Measurements from ENCODE around the gene MYLK4. TPM values are rescaled to one million over a fixed set of nuclear protein-coding genes. Genes with fewer than 3 reads are reported as not detected.

MYLK4 gene
- total and polyA plus RNA-seq, 4 donors = 1.4 to 3.8 (median 2.5) TPM

DNA sequence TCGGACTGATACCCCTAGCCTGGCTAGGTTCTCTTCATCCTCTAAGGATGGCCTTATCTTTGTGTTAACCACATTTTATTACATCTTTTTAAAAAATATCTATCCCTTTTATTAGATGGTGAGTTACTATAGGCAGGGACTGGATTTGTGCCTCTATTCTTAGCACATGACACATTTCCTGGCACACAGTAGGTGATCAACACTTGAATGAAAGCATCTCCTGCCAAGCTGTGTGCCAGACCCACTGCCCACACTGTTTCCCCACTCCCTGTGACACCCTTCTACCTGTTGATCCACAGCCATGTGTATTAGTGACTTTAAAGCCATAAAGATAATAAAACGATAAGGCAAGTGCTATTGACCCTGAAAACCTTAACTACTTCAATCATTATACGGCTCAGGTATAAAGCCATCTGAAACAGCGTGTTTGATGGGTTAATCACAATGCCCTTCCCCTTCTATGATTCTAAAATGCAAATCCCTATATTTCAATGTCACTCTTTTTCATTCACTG, 73.6 kb downstream of the MYLK4 start:
- Histone ChIP-seq H3K4me3 (ENCODE audit: low read depth, low read length) (no peak overlapping the region), H3K27ac (ENCODE audit: low read depth, low read length) (no peak overlapping the region), H3K27me3 (ENCODE audit: control insufficient read depth, insufficient read depth, low read length) (no peaks in the 10 kb centered on the region), H3K36me3 (ENCODE audit: control insufficient read depth, insufficient read depth, low read length) (no peaks in the 10 kb centered on the region), H3K4me1 (ENCODE audit: control insufficient read depth, insufficient read depth, low read length) (no peaks in the 10 kb centered on the region), H3K9me3 (ENCODE audit: control insufficient read depth, insufficient read depth, low read length) (no peaks in the 10 kb centered on the region)
- no CpG with 5 or more reads among the region's 4 CpGs for WGBS (ENCODE audit: insufficient coverage)
- DNase-seq (ENCODE audit: low read depth in 4 of 6, low spot score in 6 of 6) = no peak

GRCh38 chr6:2676048-2676447, 74.7 kb downstream of the MYLK4 start:
- no peak overlapping the region for H3K4me3 ChIP-seq (ENCODE audit: low read depth, low read length)
- H3K27ac ChIP-seq (ENCODE audit: low read depth, low read length) = no peak overlapping the region
- no peaks in the 10 kb centered on the region for H3K9me3 ChIP-seq (ENCODE audit: control insufficient read depth, insufficient read depth, low read length)
- no peaks in the 10 kb centered on the region for H3K4me1 ChIP-seq (ENCODE audit: control insufficient read depth, insufficient read depth, low read length)
- no peaks in the 10 kb centered on the region for H3K36me3 ChIP-seq (ENCODE audit: control insufficient read depth, insufficient read depth, low read length)
- H3K27me3 ChIP-seq (ENCODE audit: control insufficient read depth, insufficient read depth, low read length) = no peaks in the 10 kb centered on the region
- WGBS (ENCODE audit: insufficient coverage) = no CpG with 5 or more reads among the region's 2 CpGs
- DNase-seq (ENCODE audit: low read depth in 4 of 6, low spot score in 6 of 6) = no peak

- Histone ChIP-seq H3K36me3 (ENCODE audit: control insufficient read depth, insufficient read depth, low read length) (no peaks in the 10 kb centered on the region), H3K4me3 (ENCODE audit: low read depth, low read length) (no peak overlapping the region), H3K4me1 (ENCODE audit: control insufficient read depth, insufficient read depth, low read length) (no peaks in the 10 kb centered on the region), H3K9me3 (ENCODE audit: control insufficient read depth, insufficient read depth, low read length) (no peaks in the 10 kb centered on the region), H3K27ac (ENCODE audit: low read depth, low read length) (no peak overlapping the region), H3K27me3 (ENCODE audit: control insufficient read depth, insufficient read depth, low read length) (no peaks in the 10 kb centered on the region)
- 91% methylated on average over 4 of the region's 6 CpGs for WGBS (ENCODE audit: insufficient coverage)
- DNase-seq (ENCODE audit: low read depth in 4 of 6, low spot score in 6 of 6) = no peak
Measured at GRCh38 chr6:2674857-2675256, 75.9 kb downstream of the MYLK4 start.

GRCh38 chr6:2669067-2669700, 81.5 kb downstream of the MYLK4 start:
- Histone ChIP-seq H3K27ac (ENCODE audit: low read depth, low read length) (no peak overlapping the region), H3K9me3 (ENCODE audit: control insufficient read depth, insufficient read depth, low read length) (no peaks in the 10 kb centered on the region), H3K27me3 (ENCODE audit: control insufficient read depth, insufficient read depth, low read length) (no peaks in the 10 kb centered on the region), H3K4me1 (ENCODE audit: control insufficient read depth, insufficient read depth, low read length) (no peaks in the 10 kb centered on the region), H3K4me3 (ENCODE audit: low read depth, low read length) (no peak overlapping the region), H3K36me3 (ENCODE audit: control insufficient read depth, insufficient read depth, low read length) (no peaks in the 10 kb centered on the region)
- WGBS (ENCODE audit: insufficient coverage) = 92% methylated on average over 8 of the region's 12 CpGs
- peak in 1 of 6 donors; percentile 28 for DNase-seq (ENCODE audit: low read depth in 4 of 6, low spot score in 6 of 6)

DNA sequence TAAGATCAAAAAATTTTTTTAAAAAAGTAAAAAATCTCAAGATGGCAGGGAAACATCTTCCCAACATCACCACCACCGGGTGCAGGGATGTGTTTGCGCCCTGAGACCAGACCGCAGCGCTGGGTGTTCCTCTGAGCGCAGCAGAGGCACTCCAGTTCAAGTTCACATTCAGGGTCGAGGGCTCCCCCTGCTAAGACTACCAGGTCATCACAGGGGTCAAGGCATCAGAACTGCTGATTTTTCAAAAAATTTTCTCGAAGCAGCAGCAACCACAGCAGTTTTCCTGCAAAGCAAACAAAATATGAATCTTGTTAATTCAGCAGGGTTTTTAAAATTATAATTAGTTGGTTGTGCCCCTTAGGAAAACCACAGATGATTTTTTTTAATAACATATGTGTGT, 83.1 kb downstream of the MYLK4 start:
- no peak overlapping the region for H3K4me3 ChIP-seq (ENCODE audit: low read depth, low read length)
- H3K4me1 ChIP-seq (ENCODE audit: control insufficient read depth, insufficient read depth, low read length) = no peaks in the 10 kb centered on the region
- no peak for DNase-seq (ENCODE audit: low read depth in 4 of 6, low spot score in 6 of 6)
- H3K36me3 ChIP-seq (ENCODE audit: control insufficient read depth, insufficient read depth, low read length) = no peaks in the 10 kb centered on the region
- no peaks in the 10 kb centered on the region for H3K27me3 ChIP-seq (ENCODE audit: control insufficient read depth, insufficient read depth, low read length)
- H3K27ac ChIP-seq (ENCODE audit: low read depth, low read length) = no peak overlapping the region
- 78% methylated on average over 6 of the region's 7 CpGs for WGBS (ENCODE audit: insufficient coverage)
- H3K9me3 ChIP-seq (ENCODE audit: control insufficient read depth, insufficient read depth, low read length) = no peaks in the 10 kb centered on the region

DNA sequence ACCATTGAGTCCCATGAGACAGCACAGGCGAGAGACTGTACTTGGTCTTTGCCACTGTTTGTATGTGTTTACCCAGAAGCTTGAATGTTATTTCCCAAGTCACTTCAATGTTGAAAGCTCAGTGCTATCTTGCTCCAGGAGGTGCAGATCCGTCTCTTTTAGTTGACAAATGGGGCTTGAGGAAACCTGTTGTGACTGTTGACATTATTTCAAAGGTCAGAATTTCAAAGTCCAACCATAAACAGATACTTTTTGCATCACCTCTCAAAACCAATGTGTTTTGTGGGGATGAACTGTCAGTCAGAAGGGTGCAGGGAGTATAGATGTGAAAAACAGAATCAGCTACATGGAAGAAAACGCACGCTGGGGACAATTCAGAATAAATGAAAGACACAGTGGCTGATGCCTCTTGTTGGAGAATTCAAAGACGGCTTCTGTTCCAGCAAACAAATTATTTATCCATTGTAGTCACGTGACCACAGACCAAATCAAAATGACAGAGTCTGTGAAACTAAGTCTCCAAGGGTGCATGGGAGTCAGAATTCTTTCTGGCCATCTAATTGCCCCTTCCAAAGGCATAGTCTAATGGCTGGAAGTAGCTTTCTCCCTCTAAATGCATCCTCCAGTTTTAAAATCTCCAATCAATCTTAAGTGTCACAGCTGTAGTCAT, 83.7 kb downstream of the MYLK4 start:
- no peak overlapping the region for H3K27ac ChIP-seq (ENCODE audit: low read depth, low read length)
- 89% methylated on average over 3 of the region's 6 CpGs for WGBS (ENCODE audit: insufficient coverage)
- DNase-seq (ENCODE audit: low read depth in 4 of 6, low spot score in 6 of 6) = no peak
- H3K9me3 ChIP-seq (ENCODE audit: control insufficient read depth, insufficient read depth, low read length) = no peaks in the 10 kb centered on the region
- no peaks in the 10 kb centered on the region for H3K4me1 ChIP-seq (ENCODE audit: control insufficient read depth, insufficient read depth, low read length)
- H3K4me3 ChIP-seq (ENCODE audit: low read depth, low read length) = no peak overlapping the region
- no peaks in the 10 kb centered on the region for H3K27me3 ChIP-seq (ENCODE audit: control insufficient read depth, insufficient read depth, low read length)
- H3K36me3 ChIP-seq (ENCODE audit: control insufficient read depth, insufficient read depth, low read length) = no peaks in the 10 kb centered on the region

DNA sequence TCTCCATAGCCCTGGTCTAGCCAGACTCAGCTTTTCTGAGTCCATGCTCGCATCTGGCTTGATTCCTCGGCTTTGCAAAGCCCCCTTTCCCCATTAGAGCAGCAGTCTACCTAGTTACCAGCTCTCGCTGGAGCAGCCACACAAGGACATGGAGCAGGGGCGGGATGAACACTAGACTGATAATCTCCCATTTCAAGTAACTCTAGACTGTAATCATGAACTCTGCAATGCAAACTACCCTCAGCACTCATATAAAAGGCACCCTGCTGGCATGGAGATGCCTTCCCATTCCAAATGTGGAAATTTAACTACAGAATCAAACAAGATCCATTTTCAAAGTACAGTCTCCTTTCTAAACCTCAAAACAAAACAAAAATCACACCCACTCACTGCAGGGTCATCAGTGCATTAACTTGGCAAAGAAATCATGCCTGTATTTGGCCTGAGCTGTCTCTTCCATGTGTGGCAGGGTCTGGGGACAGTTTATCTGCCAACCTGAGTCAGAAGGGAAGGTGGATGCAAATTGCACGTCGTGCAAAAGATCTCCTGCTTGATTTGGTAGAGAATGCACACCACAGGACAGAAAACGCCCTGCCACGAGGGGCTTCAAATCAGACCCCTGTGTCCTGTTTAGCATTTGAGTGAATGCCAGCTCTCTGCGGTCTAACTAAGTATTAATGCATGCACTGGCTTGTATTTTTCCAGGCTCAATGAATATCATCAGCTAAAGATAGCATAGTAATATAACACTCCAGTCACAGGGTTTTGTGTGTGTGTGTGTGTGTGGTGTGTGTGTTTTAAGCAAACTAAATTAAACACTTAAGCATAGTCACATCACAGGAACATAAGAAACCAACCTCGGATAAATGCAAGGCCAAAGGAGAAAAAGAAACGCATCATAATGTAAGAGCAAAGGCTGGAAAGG, 85.3 kb downstream of the MYLK4 start:
- 42% methylated on average over 8 of the region's 11 CpGs for WGBS (ENCODE audit: insufficient coverage)
- no peaks in the 10 kb centered on the region for H3K27me3 ChIP-seq (ENCODE audit: control insufficient read depth, insufficient read depth, low read length)
- H3K27ac ChIP-seq (ENCODE audit: low read depth, low read length) = no peak overlapping the region
- H3K9me3 ChIP-seq (ENCODE audit: control insufficient read depth, insufficient read depth, low read length) = no peaks in the 10 kb centered on the region
- no peak overlapping the region for H3K4me3 ChIP-seq (ENCODE audit: low read depth, low read length)
- DNase-seq (ENCODE audit: low read depth in 4 of 6, low spot score in 6 of 6) = peak in 2 of 6 donors; percentile 26 to 57
- no peaks in the 10 kb centered on the region for H3K4me1 ChIP-seq (ENCODE audit: control insufficient read depth, insufficient read depth, low read length)
- no peaks in the 10 kb centered on the region for H3K36me3 ChIP-seq (ENCODE audit: control insufficient read depth, insufficient read depth, low read length)

GRCh38 chr6:2663123-2663522, 87.6 kb downstream of the MYLK4 start:
- Histone ChIP-seq H3K27ac (ENCODE audit: low read depth, low read length) (no peak overlapping the region), H3K36me3 (ENCODE audit: control insufficient read depth, insufficient read depth, low read length) (no peaks in the 10 kb centered on the region), H3K4me1 (ENCODE audit: control insufficient read depth, insufficient read depth, low read length) (no peaks in the 10 kb centered on the region), H3K4me3 (ENCODE audit: low read depth, low read length) (no peak overlapping the region), H3K27me3 (ENCODE audit: control insufficient read depth, insufficient read depth, low read length) (no peaks in the 10 kb centered on the region), H3K9me3 (ENCODE audit: control insufficient read depth, insufficient read depth, low read length) (no peaks in the 10 kb centered on the region)
- 91% methylated on average over 2 of the region's 4 CpGs for WGBS (ENCODE audit: insufficient coverage)
- DNase-seq (ENCODE audit: low read depth in 4 of 6, low spot score in 6 of 6) = no peak

GRCh38 chr6:2661651-2662050, 89.1 kb downstream of the MYLK4 start:
- Histone ChIP-seq H3K27me3 (ENCODE audit: control insufficient read depth, insufficient read depth, low read length) (no peaks in the 10 kb centered on the region), H3K27ac (ENCODE audit: low read depth, low read length) (no peak overlapping the region), H3K4me3 (ENCODE audit: low read depth, low read length) (no peak overlapping the region), H3K36me3 (ENCODE audit: control insufficient read depth, insufficient read depth, low read length) (no peaks in the 10 kb centered on the region), H3K9me3 (ENCODE audit: control insufficient read depth, insufficient read depth, low read length) (no peaks in the 10 kb centered on the region), H3K4me1 (ENCODE audit: control insufficient read depth, insufficient read depth, low read length) (no peaks in the 10 kb centered on the region)
- 91% methylated on average over 3 of the region's 3 CpGs for WGBS (ENCODE audit: insufficient coverage)
- no peak for DNase-seq (ENCODE audit: low read depth in 4 of 6, low spot score in 6 of 6)
